H1 (cell line): Measurements from ENCODE around the gene PER2. TPM values are rescaled to one million over a fixed set of nuclear protein-coding genes. Genes with fewer than 3 reads are reported as not detected.

Source experiments
- CTCF ChIA-PET: fragments of 300-600 bp; sonication (Branson Sonifier 250); formaldehyde crosslinking; loops from one replicate; lab custom pipeline; 2021; ENCODE audit not compliant: partially characterized antibody; lab: Charles Lee
- POLR2A ChIA-PET: fragments of 300-600 bp; sonication (Branson Sonifier 250); formaldehyde crosslinking; loops from one replicate; lab custom pipeline; 2021; ENCODE audit warnings: inconsistent platforms; ENCODE audit not compliant: partially characterized antibody; lab: Charles Lee
- DNase-seq, 2 experiments: peaks; one replicate each; pipeline versions ENCODE4 v3.0.0 to v3.0.0-alpha.2; 2010 to 2022; ENCODE audit warnings: low spot score in 2 of 2, low read depth in 1 of 2, mixed read lengths in 1 of 2
- FAIRE-seq: peaks from 2 replicates; lab custom pipeline; 2011; peaks lifted over from hg19 to GRCh38; lab: Jason Lieb, UNC
- H2AFZ ChIP-seq: 2 replicates; pipeline ENCODE4 v1.8.1; 2012; ENCODE audit warnings: low read length, inconsistent platforms
- H2AK5ac ChIP-seq: 2 replicates; pipeline ENCODE4 v1.6.1; 2013; ENCODE audit warnings: low read depth, low read length
- H2BK120ac ChIP-seq: replicated peaks from 2 replicates; pipeline ENCODE3; 2013; ENCODE audit warnings: low read depth, low read length, inconsistent platforms
- H2BK12ac ChIP-seq: 2 replicates; pipeline ENCODE4 v1.6.1; 2013; ENCODE audit warnings: low read depth, low read length
- H2BK15ac ChIP-seq: 2 replicates; pipeline ENCODE4 v1.6.1; 2013; ENCODE audit warnings: low read length
- H2BK20ac ChIP-seq: 2 replicates; pipeline ENCODE4 v1.6.1; 2013; ENCODE audit warnings: low read length
- H2BK5ac ChIP-seq: 2 replicates; pipeline ENCODE4 v1.6.1; 2013; ENCODE audit warnings: low read depth, low read length
- H3K14ac ChIP-seq: 2 replicates; pipeline ENCODE4 v1.6.1; 2013; ENCODE audit warnings: inconsistent platforms; ENCODE audit not compliant: insufficient read length
- H3K18ac ChIP-seq: 2 replicates; pipeline ENCODE4 v1.6.1; 2013; ENCODE audit warnings: low read length; ENCODE audit errors: extremely low read depth
- H3K23ac ChIP-seq: 2 replicates; pipeline ENCODE4 v1.6.1; 2013; ENCODE audit warnings: inconsistent platforms; ENCODE audit not compliant: insufficient read length
- H3K23me2 ChIP-seq: 2 replicates; pipeline ENCODE4 v1.6.1; 2013; ENCODE audit warnings: low read depth, low read length
- H3K27ac ChIP-seq: 2 replicates; pipeline ENCODE4 v1.6.1; 2011; ENCODE audit warnings: low read depth, low read length, inconsistent platforms
- H3K27me3 ChIP-seq, 4 experiments: replicated peaks in 1 of 4; 1 replicate in 1 of 4; 2 replicates in 3 of 4; pipeline versions ENCODE4 v1.6.1 to v1.8.1; 2011 to 2013; ENCODE audit warnings: low read length in 3 of 4, mild to moderate bottlenecking in 3 of 4, inconsistent platforms in 2 of 4, mixed read lengths in 2 of 4, moderate library complexity in 1 of 4; ENCODE audit not compliant: control insufficient read depth in 3 of 4, insufficient read depth in 3 of 4; ENCODE audit errors: extremely low read depth in 1 of 4
- H3K36me3 ChIP-seq, 4 experiments: 2 replicates each; pipeline versions ENCODE4 v1.6.1 to v1.8.1; 2011 to 2013; ENCODE audit warnings: mild to moderate bottlenecking in 4 of 4, low read length in 3 of 4, moderate library complexity in 2 of 4, control low read depth in 1 of 4, inconsistent platforms in 1 of 4; ENCODE audit not compliant: insufficient read depth in 4 of 4, control insufficient read depth in 2 of 4
- H3K4ac ChIP-seq: replicated peaks from 2 replicates; pipeline ENCODE3; 2013; ENCODE audit warnings: low read length, low read depth, mixed read lengths, inconsistent platforms; ENCODE audit not compliant: insufficient read length
- H3K4me1 ChIP-seq, 4 experiments: replicated peaks in 1 of 4; 1 replicate in 1 of 4; 2 replicates in 3 of 4; pipeline versions ENCODE4 v1.6.1 to v1.8.1; 2011 to 2013; ENCODE audit warnings: low read length in 3 of 4, inconsistent platforms in 2 of 4, mixed read lengths in 1 of 4; ENCODE audit not compliant: insufficient read depth in 4 of 4, control insufficient read depth in 3 of 4
- H3K4me2 ChIP-seq, 2 experiments: 2 replicates each; pipeline versions ENCODE4 v1.6.1 to v1.8.1; 2011 to 2013; ENCODE audit warnings: low read depth in 2 of 2, low read length in 2 of 2, control low read depth in 1 of 2, inconsistent platforms in 1 of 2, mild to moderate bottlenecking in 1 of 2; ENCODE audit not compliant: insufficient read depth in 1 of 2
- H3K4me3 ChIP-seq, 4 experiments: fragments of 200-600, 300-600 bp in 1 of 4; sonication (generic), shearing (Covaris generic), sonication (Bioruptor Twin) in 1 of 4; 2 replicates each; pipeline versions ENCODE4 v1.5.1 to v1.8.1; 2011 to 2016; ENCODE audit warnings: low read length in 4 of 4, low read depth in 3 of 4, control low read depth in 2 of 4, inconsistent platforms in 2 of 4, mild to moderate bottlenecking in 2 of 4, mixed read lengths in 1 of 4, moderate library complexity in 1 of 4; ENCODE audit not compliant: insufficient read depth in 2 of 4; ENCODE audit errors: extremely low read depth in 1 of 4
- H3K56ac ChIP-seq: replicated peaks from 2 replicates; pipeline ENCODE3; 2013; ENCODE audit warnings: low read depth, mild to moderate bottlenecking, mixed read lengths, low read length, inconsistent platforms; ENCODE audit not compliant: insufficient read length
- H3K79me1 ChIP-seq: 2 replicates; pipeline ENCODE4 v1.6.1; 2013; ENCODE audit warnings: low read depth, low read length, control low read depth
- H3K79me2 ChIP-seq, 2 experiments: 2 replicates each; pipeline versions ENCODE4 v1.6.1 to v1.8.1; 2012 to 2013; ENCODE audit warnings: low read length in 2 of 2, mild to moderate bottlenecking in 2 of 2, inconsistent platforms in 1 of 2; ENCODE audit not compliant: insufficient read depth in 2 of 2, control insufficient read depth in 1 of 2
- H3K9ac ChIP-seq, 4 experiments: replicated peaks in 1 of 4; 1 replicate in 1 of 4; 2 replicates in 3 of 4; pipeline versions ENCODE4 v1.6.1 to v1.8.1; 2011 to 2013; ENCODE audit warnings: low read depth in 3 of 4, low read length in 3 of 4, control low read depth in 2 of 4, mild to moderate bottlenecking in 2 of 4, moderate library complexity in 2 of 4, inconsistent platforms in 1 of 4; ENCODE audit errors: extremely low read depth in 1 of 4
- H3K9me3 ChIP-seq, 2 experiments: 2 replicates each; pipeline versions ENCODE4 v1.6.1 to v1.8.1; 2012 to 2013; ENCODE audit warnings: mild to moderate bottlenecking in 2 of 2, moderate library complexity in 2 of 2, control low read depth in 1 of 2, inconsistent platforms in 1 of 2, low read depth in 1 of 2, low read length in 1 of 2, mixed read lengths in 1 of 2; ENCODE audit not compliant: insufficient read depth in 2 of 2
- H4K20me1 ChIP-seq, 2 experiments: replicated peaks in 1 of 2; 2 replicates each; pipeline versions ENCODE3 to v1.8.1; 2011 to 2013; ENCODE audit warnings: inconsistent platforms in 2 of 2, low read length in 2 of 2, mild to moderate bottlenecking in 1 of 2; ENCODE audit not compliant: insufficient read depth in 2 of 2, control insufficient read depth in 1 of 2
- H4K5ac ChIP-seq: 2 replicates; pipeline ENCODE4 v1.6.1; 2013; ENCODE audit warnings: low read length, low read depth, mixed read lengths, inconsistent platforms; ENCODE audit not compliant: insufficient read length
- H4K8ac ChIP-seq: 2 replicates; pipeline ENCODE4 v1.8.0; 2013; ENCODE audit warnings: mild to moderate bottlenecking, moderate library complexity, low read length, inconsistent platforms; ENCODE audit not compliant: insufficient read depth; ENCODE audit errors: extremely low read depth
- H4K91ac ChIP-seq: replicated peaks from 2 replicates; pipeline ENCODE3; 2013; ENCODE audit warnings: low read length, mixed read lengths, inconsistent platforms; ENCODE audit not compliant: insufficient read length
- BACH1 ChIP-seq: IDR thresholded peaks from 2 replicates; pipeline ENCODE4 v1.6.1; 2012; ENCODE audit warnings: low read length, improper control_type of control experiment
- CTBP2 ChIP-seq: IDR thresholded peaks from 2 replicates; pipeline ENCODE4 v1.7.0; 2011; ENCODE audit warnings: borderline replicate concordance, mild to moderate bottlenecking, moderate library complexity, mixed read lengths, low read length; ENCODE audit not compliant: insufficient read depth, insufficient read length
- EP300 ChIP-seq, 2 experiments: IDR thresholded peaks; 1 replicate in 1 of 2; 2 replicates in 1 of 2; pipeline ENCODE4 v1.6.1; 2011 to 2012; ENCODE audit warnings: low read depth in 2 of 2, low read length in 2 of 2, mild to moderate bottlenecking in 2 of 2, borderline replicate concordance in 1 of 2, inconsistent platforms in 1 of 2, moderate library complexity in 1 of 2
- FOSL1 ChIP-seq: IDR thresholded peaks from 2 replicates; pipeline ENCODE4 v1.6.1; 2011; ENCODE audit warnings: mild to moderate bottlenecking, low read depth, low read length, moderate library complexity; ENCODE audit not compliant: insufficient read depth
- NRF1 ChIP-seq: IDR thresholded peaks from 2 replicates; pipeline ENCODE4 v1.6.1; 2011; ENCODE audit warnings: mild to moderate bottlenecking, low read depth, low read length, improper control_type of control experiment
- POU5F1 ChIP-seq: IDR thresholded peaks from 2 replicates; pipeline ENCODE4 v1.6.1; 2011; ENCODE audit warnings: low read depth, mild to moderate bottlenecking, low read length, moderate library complexity
- RXRA ChIP-seq: IDR thresholded peaks from 2 replicates; pipeline ENCODE4 v1.6.1; 2011; ENCODE audit warnings: low read depth, mild to moderate bottlenecking, low read length, moderate library complexity; ENCODE audit not compliant: insufficient read depth
- TBP ChIP-seq: IDR thresholded peaks from 2 replicates; pipeline ENCODE4 v1.6.1; 2011; ENCODE audit warnings: low read depth, low read length, improper control_type of control experiment
- USF2 ChIP-seq: IDR thresholded peaks from 2 replicates; pipeline ENCODE4 v1.6.1; 2011; ENCODE audit warnings: low read length, improper control_type of control experiment
- YY1 ChIP-seq: IDR thresholded peaks from 2 replicates; pipeline ENCODE4 v1.6.1; 2011; ENCODE audit warnings: low read depth, mild to moderate bottlenecking, low read length
- WGBS, 2 experiments: shearing (Covaris generic) in 1 of 2; methylation state at CpG; one replicate each; pipeline versions ENCODE4 v1.1.6 to v1.1.7; 2013 to 2015; ENCODE audit warnings: low lambda C conversion rate in 2 of 2, mixed read lengths in 2 of 2, inconsistent platforms in 1 of 2, low coverage in 1 of 2, missing lambda C conversion rate in 1 of 2; ENCODE audit not compliant: insufficient replicate concordance in 2 of 2, insufficient coverage in 1 of 2, insufficient read length in 1 of 2; ENCODE audit errors: extremely low coverage in 1 of 2, missing lambda C conversion rate in 1 of 2; 5-methylcytosine and 5-hydroxymethylcytosine counted together
- polyA plus RNA-seq, 7 experiments: library from polyadenylated mRNA; depleted of rRNA in 3 of 7; stranded (reverse) in 5 of 7; unstranded in 2 of 7; fragments of >200 nt in 5 of 7; fragments of 200-250 nt in 2 of 7; gene quantifications; 1 replicate in 5 of 7; 2 replicates in 1 of 7; 4 replicates in 1 of 7; pipeline versions ENCODE4 v1.2.1 to v1.2.3, GENCODE V29; 2011 to 2013; ENCODE audit warnings: missing spikeins in 2 of 7, mixed read lengths in 2 of 7
- total RNA-seq: library from RNA; stranded (reverse); fragmentation: NEBNext Ultra II Directional; extraction: Animal tissue kit (Norgen Biotek cat#: 25700); gene quantifications from 2 replicates; pipeline ENCODE4 v1.2.1, GENCODE V29; 2021

PER2 gene
- total and polyA plus RNA-seq, 2 of the 8 experiments (the other 6 are each of a cell fraction or from before 2014, with no cell fraction given) = 0.91 to 5.5 TPM

DNA sequence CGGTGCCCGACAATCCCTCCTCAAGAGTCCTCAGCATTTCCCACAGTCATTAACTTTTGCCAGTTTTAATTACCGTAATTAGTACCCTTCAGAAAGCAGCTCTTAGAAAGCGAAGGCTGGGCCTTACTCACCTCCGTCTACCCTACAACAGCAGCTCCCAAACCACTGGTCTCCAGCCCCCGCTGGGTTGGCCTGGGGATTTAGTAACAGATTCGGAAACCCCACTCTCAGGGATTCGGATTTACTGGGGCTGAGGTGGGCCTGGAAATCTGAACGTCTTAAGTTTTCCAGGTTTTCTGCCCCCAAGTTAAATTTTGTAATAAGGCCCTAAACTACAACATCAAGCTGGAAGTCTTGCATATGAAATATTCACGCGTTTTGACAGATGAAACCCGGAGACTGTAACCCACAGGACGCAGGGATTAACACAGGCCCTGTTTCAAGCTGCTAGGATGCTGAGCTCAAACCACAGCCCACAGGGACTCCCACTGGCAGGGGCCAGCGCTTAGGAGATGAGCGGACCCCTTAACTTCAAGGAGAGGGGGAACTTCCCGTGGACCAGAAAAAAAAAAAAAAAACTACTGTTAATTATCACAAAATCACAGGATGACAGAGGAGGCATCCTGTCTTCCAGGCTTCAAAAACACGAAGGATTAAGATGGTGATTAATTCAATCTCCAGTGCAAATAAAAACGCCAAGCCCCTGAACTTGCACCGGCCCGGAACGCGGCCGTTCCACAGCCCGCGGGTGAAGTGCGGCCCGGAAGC lies 85.9 kb downstream of the PER2 start:
- FAIRE-seq = no peak
- POLR2A ChIA-PET = interaction anchor here (1.0 to 1.8 kb wide), 4 partner anchors 9 to 37 kb away, joined by 3 to 8 read pairs (median 4); partner anchors contain the start of gene HES6
- TF ChIP-seq BACH1 = no peak
- TF ChIP-seq EP300 (IDR thresholded peaks at IDR 0.05; ENCODE audit: borderline replicate concordance in 1 of 2, low read depth in 2 of 2, low read length in 2 of 2) = no peak
- TF ChIP-seq NRF1 = no peak
- TF ChIP-seq CTBP2 = no peak
- TF ChIP-seq TBP = no peak
- TF ChIP-seq RXRA = no peak
- TF ChIP-seq POU5F1 = no peak
- TF ChIP-seq YY1 = no peak
- TF ChIP-seq FOSL1 = no peak
- TF ChIP-seq USF2 = no peak

More for the DNA sequence above, 85.9 kb downstream of the PER2 start:
- H3K9me3 ChIP-seq = no peaks in the 10 kb centered on the region
- H2BK5ac ChIP-seq = no peak overlapping the region
- H3K4me1 ChIP-seq = peaks cover 2 to 7% (median 4%) of the 10 kb centered on the region in 4 experiments; a peak in 5 of 7 replicates
- H3K79me2 ChIP-seq = peaks cover 21 to 56% of the 10 kb centered on the region in 2 experiments
- H3K9ac ChIP-seq = peak overlapping the region; percentile 67 to 93 (median 78); a peak in 6 of 7 replicates
- H3K56ac ChIP-seq = no peak overlapping the region
- H2AK5ac ChIP-seq = no peak overlapping the region
- no peak overlapping the region for H2AFZ ChIP-seq
- no peak overlapping the region for H3K4ac ChIP-seq
- no peak overlapping the region for H3K27ac ChIP-seq
- H3K79me1 ChIP-seq = peaks cover 6% of the 10 kb centered on the region; the same call in 1 of the 2 replicates
- H2BK12ac ChIP-seq = no peak overlapping the region
- H4K5ac ChIP-seq = no peak overlapping the region
- peaks cover 7 to 14% of the 10 kb centered on the region in 2 experiments for H4K20me1 ChIP-seq
- no peak overlapping the region for H3K18ac ChIP-seq
- H2BK120ac ChIP-seq = no peak overlapping the region
- H3K4me3 ChIP-seq = peak overlapping the region; percentile 65 to 94 (median 72)
- no peak for DNase-seq
- H3K36me3 ChIP-seq = no peaks in the 10 kb centered on the region
- H2BK20ac ChIP-seq = no peak overlapping the region
- H3K14ac ChIP-seq = no peak overlapping the region
- H3K23ac ChIP-seq = no peak overlapping the region
- H4K8ac ChIP-seq = peak overlapping the region; percentile 12; the same call in 1 of the 2 replicates
- 20% methylated on average over 25 of the region's 27 CpGs; no CpG with 5 or more reads in 1 of the 2 experiments for WGBS, 2 experiments
- peak overlapping the region; percentile 74 to 92 for H3K4me2 ChIP-seq
- peaks cover 8% of the 10 kb centered on the region; the same call in 1 of the 2 replicates for H3K23me2 ChIP-seq
- H3K27me3 ChIP-seq = peaks cover 0 to 6% (median under 1%) of the 10 kb centered on the region in 4 experiments; a peak in 1 of 7 replicates
- CTCF ChIA-PET = interaction anchor here (0.6 to 2.7 kb wide), 6 partner anchors 13 to 146 kb away, joined by 3 to 10 read pairs (median 4); no protein-coding TSS in a partner anchor
- no peak overlapping the region for H2BK15ac ChIP-seq
- H4K91ac ChIP-seq = no peak overlapping the region
